Heart right ventricle (tissue), 16 donors: ENCODE data around the gene TRPM5. TPM values are rescaled to one million over a fixed set of nuclear protein-coding genes. Genes with fewer than 3 reads are reported as not detected.
A peak's percentile ranks its signal among the peaks of the same experiment; 100 is the strongest.

Source experiments
- ATAC-seq, 8 donors: fragments of 200-7000 bp; cut with Tn5 transposase; one replicate each; pipeline ENCODE4 v1.9.1; 2020; ENCODE audit warnings: mild to moderate bottlenecking in 8 of 8, moderate library complexity in 8 of 8, moderate number of reproducible peaks in 1 of 8
- DNase-seq, 2 donors: peaks; one replicate each; pipeline ENCODE4 v3.0.0-alpha.2; 2020
- H3K27ac ChIP-seq, 10 donors: fragments of 200-600 bp; sonication (generic) in 2 of 10; one replicate each; pipeline versions ENCODE4 v1.5.0 to v1.8.0; 2020 to 2022; ENCODE audit warnings: mild to moderate bottlenecking in 3 of 10
- H3K27me3 ChIP-seq, 7 donors: fragments of 200-600 bp; one replicate each; pipeline ENCODE4 v1.8.0; 2021 to 2022; ENCODE audit warnings: mild to moderate bottlenecking in 2 of 7
- H3K36me3 ChIP-seq, 9 donors: fragments of 200-600 bp; sonication (generic) in 1 of 9; one replicate each; pipeline versions ENCODE4 v1.5.0 to v1.8.0; 2020 to 2022; ENCODE audit warnings: mild to moderate bottlenecking in 2 of 9
- H3K4me1 ChIP-seq, 9 donors: fragments of 200-600 bp; sonication (generic) in 1 of 9; one replicate each; pipeline versions ENCODE4 v1.5.0 to v1.8.0; 2020 to 2022; ENCODE audit warnings: mild to moderate bottlenecking in 4 of 9
- H3K4me3 ChIP-seq, 10 donors: fragments of 200-600 bp; sonication (generic) in 2 of 10; one replicate each; pipeline versions ENCODE4 v1.5.0 to v1.8.0; 2020 to 2022; ENCODE audit warnings: mild to moderate bottlenecking in 7 of 10, moderate library complexity in 2 of 10
- H3K9me3 ChIP-seq, 11 donors: fragments of 200-600 bp in 10 of 11; sonication (generic) in 2 of 11; one replicate each; pipeline versions ENCODE4 v1.5.0 to v1.8.0; 2013 to 2022; ENCODE audit warnings: mild to moderate bottlenecking in 2 of 11, control low read depth in 1 of 11, moderate library complexity in 1 of 11
- WGBS, 2 donors: extraction: QIAGEN DNeasy Blood & Tissue Kit; methylation state at CpG; one replicate each; pipeline ENCODE4 v1.1.7; 2013; ENCODE audit warnings: inconsistent platforms in 1 of 2; 5-methylcytosine and 5-hydroxymethylcytosine counted together
- intact Hi-C, 10 donors: fragments of 100-400 bp; cut with DNase I; formaldehyde crosslinking; loops; one replicate each; pipeline versions ENCODE4 v1.11.1 to v1.14.2; 2022
- polyA plus RNA-seq, 2 donors: library from polyadenylated mRNA; stranded (reverse); fragments of 200-250 nt; gene quantifications; one replicate each; pipeline ENCODE4 v1.2.3, GENCODE V29; 2013
- total RNA-seq, 10 donors: library from RNA; stranded (reverse); fragmentation: NEBNext Ultra II Directional in 3 of 10; extraction: Animal tissue kit (Norgen Biotek cat#: 25700) in 3 of 10; gene quantifications; one replicate each; pipeline versions ENCODE4 v1.2.1 to v1.2.4, GENCODE V29; 2021 to 2023
- TF ChIP-seq, protein P1 (sequence below), 9 donors: fragments of 200-600 bp; sonication (generic) in 2 of 9; IDR thresholded peaks; one replicate each; pipeline versions ENCODE4 v1.5.0 to v1.8.0; 2021 to 2022; ENCODE audit warnings: antibody characterized with exemption in 9 of 9, mild to moderate bottlenecking in 5 of 9, moderate library complexity in 1 of 9
- donor health status: Arrhythmogenic right ventricular cardiomyopathy.
- donor health status: ischemic (EF 13 %, LVEDD 7.1; RV severe dilation, severe dysfunction).
- donor health status: healthy with polysubstance abuse.
- donor health status: DM: no; HTN: yes; CAD: no.
- donor health status: DM: no; HTN: no; CAD: no.
- donor health status: ischemic (EF 25% LVEDD 6.9; RV normal size, moderate dysfunction).
- donor health status: ischemic (EF 25% LVEDD 5.7; RV mildly dilated, moderate dysfunction).
- donor health status: healthy.
- donor health status: DM: yes; HTN: yes; CAD: no.
- donor health status: Ischemic cardiomyopathy.
- donor health status: ischemic (EF 35%, LVEDD 5.7; RV mildly dilated, moderate dysfunction).
- donor health status: nonischemic (EF 11% LVEDD 7.7; RV severe dilation, severe dysfunction).
- donor health status: DM: yes; HTN: yes; CAD: no.
- donor health status: PGD.
- donor health status: ischemic (EF 29% LVEDD 5.4; RV normal size, mild dysfunction).
- donor health status: nonischemic (EF 23%, LVEDD 6.1; RV moderate dilation, normal function).

TRPM5 gene
- total and polyA plus RNA-seq, 12 donors, result not detected

DNA sequence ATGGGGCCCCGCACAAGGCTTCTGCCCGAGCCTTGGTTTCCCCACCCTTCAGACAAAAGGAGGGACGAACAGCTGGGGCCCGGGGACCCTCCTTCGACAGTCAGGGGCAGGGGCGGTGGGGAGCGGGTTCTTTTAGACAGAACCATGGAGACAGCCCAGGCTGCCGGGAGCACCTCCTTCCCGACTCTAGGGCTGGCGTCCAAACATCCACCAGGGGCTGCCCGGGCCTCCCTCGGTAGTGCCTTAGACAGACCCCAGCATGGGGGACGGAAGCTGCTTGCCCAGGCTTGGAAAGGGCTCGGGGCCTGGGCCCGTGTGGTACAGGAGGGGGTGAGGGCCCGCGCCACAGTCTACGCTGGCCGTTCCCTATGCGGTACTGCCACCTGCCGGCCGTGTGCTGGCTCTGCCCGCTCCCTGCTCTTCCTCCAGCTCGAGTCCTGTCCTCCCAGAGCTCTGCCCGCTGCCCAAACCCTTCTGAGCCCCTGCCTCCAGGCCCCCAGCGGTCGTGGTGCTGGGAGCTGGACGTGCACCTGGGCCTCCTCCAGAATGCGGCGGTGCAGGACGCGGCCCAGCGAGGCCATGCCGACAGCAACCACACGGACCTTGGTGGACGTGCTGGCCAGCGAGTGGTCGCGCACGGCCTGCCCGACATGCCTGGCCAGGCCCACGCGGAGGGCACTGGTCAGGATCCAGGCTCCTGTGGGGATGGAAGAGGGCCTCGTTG lies 23.6 kb downstream of the TRPM5 start:
- Histone ChIP-seq H3K27me3 (peaks cover 0 to 18% (median 6%) of the 10 kb centered on the region in 7 donors), H3K4me1 (peaks cover 0 to 15% (median 9%) of the 10 kb centered on the region in 9 donors), H3K36me3 (no peaks in the 10 kb centered on the region), H3K4me3 (peak overlapping the region in 4 of 10 donors; percentile 3 to 27 (median 12)), H3K27ac (no peak overlapping the region), H3K9me3 (no peaks in the 10 kb centered on the region)
- 23 to 25% methylated on average over 44 of the region's 44 CpGs for WGBS, 2 donors
- ATAC-seq (peak; percentile 89 to 97 (median 94)), DNase-seq (peak; percentile 65 to 83)
- TF ChIP-seq, protein P1, sequence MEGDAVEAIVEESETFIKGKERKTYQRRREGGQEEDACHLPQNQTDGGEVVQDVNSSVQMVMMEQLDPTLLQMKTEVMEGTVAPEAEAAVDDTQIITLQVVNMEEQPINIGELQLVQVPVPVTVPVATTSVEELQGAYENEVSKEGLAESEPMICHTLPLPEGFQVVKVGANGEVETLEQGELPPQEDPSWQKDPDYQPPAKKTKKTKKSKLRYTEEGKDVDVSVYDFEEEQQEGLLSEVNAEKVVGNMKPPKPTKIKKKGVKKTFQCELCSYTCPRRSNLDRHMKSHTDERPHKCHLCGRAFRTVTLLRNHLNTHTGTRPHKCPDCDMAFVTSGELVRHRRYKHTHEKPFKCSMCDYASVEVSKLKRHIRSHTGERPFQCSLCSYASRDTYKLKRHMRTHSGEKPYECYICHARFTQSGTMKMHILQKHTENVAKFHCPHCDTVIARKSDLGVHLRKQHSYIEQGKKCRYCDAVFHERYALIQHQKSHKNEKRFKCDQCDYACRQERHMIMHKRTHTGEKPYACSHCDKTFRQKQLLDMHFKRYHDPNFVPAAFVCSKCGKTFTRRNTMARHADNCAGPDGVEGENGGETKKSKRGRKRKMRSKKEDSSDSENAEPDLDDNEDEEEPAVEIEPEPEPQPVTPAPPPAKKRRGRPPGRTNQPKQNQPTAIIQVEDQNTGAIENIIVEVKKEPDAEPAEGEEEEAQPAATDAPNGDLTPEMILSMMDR (IDR thresholded peaks at IDR 0.05), result peak; percentile 83 to 97 (median 95)
- intact Hi-C loops, result loop anchor here (1.0 to 2.0 kb wide), 7 partner anchors 115 to 234 kb away; no protein-coding TSS in a partner anchor

DNA sequence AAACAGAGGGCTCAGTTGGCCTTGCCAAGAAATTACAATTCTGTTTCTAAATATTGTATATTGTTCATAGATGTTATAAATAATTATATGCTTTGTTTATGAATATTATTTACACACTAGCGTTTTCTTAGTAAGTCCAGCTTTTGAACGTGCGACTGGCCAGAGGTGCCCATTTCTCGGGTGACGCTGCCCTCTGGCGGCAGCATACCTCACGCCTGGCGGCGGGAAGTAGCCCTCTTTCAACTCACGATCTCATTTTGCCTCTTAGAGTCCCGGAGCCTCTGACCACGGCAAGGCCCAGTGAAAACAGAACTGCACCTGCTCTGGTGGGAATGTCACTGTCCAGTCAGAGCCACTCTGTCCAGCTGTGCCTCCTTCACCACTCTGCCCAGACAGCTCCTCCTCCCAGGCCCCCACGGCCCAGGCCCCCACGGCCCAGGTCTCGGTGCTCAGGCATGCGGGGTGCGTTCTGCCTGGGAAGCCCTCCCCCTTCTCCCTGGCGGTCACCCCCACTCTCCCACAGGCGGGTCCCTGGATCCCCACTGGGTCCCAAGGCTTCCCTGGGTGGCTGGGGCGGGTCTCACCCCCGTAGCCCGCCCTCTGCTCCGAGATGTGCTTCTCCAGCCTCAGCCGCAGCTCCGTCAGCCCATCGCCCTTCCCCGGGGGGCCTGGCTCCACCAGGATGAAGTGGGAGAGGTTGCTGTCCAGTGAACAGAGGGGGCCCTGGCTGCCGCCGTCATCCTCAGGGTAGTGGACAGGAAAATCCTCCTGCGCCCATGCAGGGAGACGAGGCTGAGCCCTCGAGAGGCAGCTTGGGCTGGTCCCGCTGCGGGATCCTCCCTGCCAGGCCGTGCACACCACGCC lies 24.4 kb downstream of the TRPM5 start:
- TF ChIP-seq, protein P1 (IDR thresholded peaks at IDR 0.05), result peak; percentile 64 to 91 (median 87)
- intact Hi-C loops, result loop anchor here (1.0 to 5.0 kb wide), 11 partner anchors 20 to 233 kb away; partner anchors contain the start of gene TSSC4 (in 1 of the 10)
- Histone ChIP-seq H3K4me3 (peak overlapping the region in 1 of 10 donors; percentile 27), H3K36me3 (no peaks in the 10 kb centered on the region), H3K9me3 (no peaks in the 10 kb centered on the region), H3K4me1 (peaks cover 0 to 15% (median 9%) of the 10 kb centered on the region in 9 donors), H3K27ac (no peak overlapping the region), H3K27me3 (peaks cover 0 to 18% (median 6%) of the 10 kb centered on the region in 7 donors)
- DNase-seq (peak; percentile 67 to 82), ATAC-seq (peak; percentile 45 to 87 (median 78))
- 53 to 60% methylated on average over 36 of the region's 36 CpGs for WGBS, 2 donors

DNA sequence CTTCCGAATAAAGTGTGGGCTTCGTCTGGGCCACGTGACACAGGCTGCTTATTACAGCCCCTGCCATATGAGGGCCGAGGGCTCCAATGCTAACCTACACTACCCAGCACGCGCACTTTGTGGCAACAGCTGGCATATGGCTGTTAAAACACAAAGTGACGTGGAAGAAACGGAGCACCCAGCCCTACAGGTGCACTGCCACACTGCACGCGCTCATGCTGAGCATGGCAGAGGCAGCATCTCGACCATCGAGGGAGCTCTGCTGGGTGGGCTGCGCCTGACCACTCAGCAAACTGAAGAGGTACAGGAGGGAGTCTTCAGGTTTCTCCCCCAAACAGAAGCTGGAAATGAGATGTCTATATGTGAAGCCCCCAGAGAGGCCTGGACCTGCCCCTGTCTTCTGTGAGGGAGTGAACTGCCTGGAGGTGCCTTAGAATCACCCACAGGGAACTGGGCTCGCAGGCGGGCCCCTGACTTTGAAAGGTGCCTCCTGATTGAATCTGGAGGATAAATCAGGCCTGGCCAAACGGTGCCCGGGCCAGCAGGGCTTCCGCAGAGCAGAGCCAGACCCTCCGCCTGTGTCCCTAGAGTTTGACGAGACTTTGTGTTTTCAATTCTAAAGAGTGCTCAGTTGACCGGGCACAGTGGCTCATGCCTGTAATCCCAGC lies 25.5 kb downstream of the TRPM5 start:
- TF ChIP-seq, protein P1 (IDR thresholded peaks at IDR 0.05), result no peak
- no peak for ATAC-seq
- peaks cover 0 to 18% (median 6%) of the 10 kb centered on the region in 7 donors for H3K27me3 ChIP-seq
- intact Hi-C loops, result loop anchor here in 5 of 10 donors (1.0 to 5.0 kb wide), 6 partner anchors 19 to 232 kb away; partner anchors contain the start of gene TSSC4 (in 1 of the 5)
- H3K4me3 ChIP-seq, result no peak overlapping the region
- H3K4me1 ChIP-seq, result peaks cover 0 to 15% (median 9%) of the 10 kb centered on the region in 9 donors
- DNase-seq, result peak in 1 of 2 donors; percentile 9
- no peaks in the 10 kb centered on the region for H3K36me3 ChIP-seq
- no peak overlapping the region for H3K27ac ChIP-seq
- H3K9me3 ChIP-seq, result no peaks in the 10 kb centered on the region
- 77 to 84% methylated on average over 21 of the region's 21 CpGs for whole genome bisulfite sequencing, 2 donors
